HAP-1 (cell line): Measurements from ENCODE around the gene RICTOR.

ENCODE experiments used
- DNase-seq, 2 experiments: peaks; one replicate each; pipeline ENCODE4 v3.0.0-alpha.2; 2016 to 2020; ENCODE audit warnings: low spot score in 2 of 2
- H3K27me3 ChIP-seq: fragments of 250-450 bp; sonication (Bioruptor Pico); 2 replicates; pipeline ENCODE4 v1.5.1; 2020; ENCODE audit warnings: low read depth, mild to moderate bottlenecking, moderate library complexity
- H3K36me3 ChIP-seq: fragments of 250-450 bp; sonication (Bioruptor Pico); replicated peaks from 2 replicates; pipeline ENCODE4 v1.5.1; 2020; ENCODE audit warnings: mild to moderate bottlenecking
- H3K4me1 ChIP-seq: fragments of 250-450 bp; sonication (Bioruptor Pico); 2 replicates; pipeline ENCODE4 v1.5.1; 2020; ENCODE audit warnings: mild to moderate bottlenecking
- H3K4me3 ChIP-seq: fragments of 250-450 bp; sonication (Bioruptor Pico); 2 replicates; pipeline ENCODE4 v1.5.1; 2020; ENCODE audit warnings: mild to moderate bottlenecking, moderate library complexity
- H3K9me3 ChIP-seq: fragments of 250-450 bp; sonication (Bioruptor Pico); 2 replicates; pipeline ENCODE4 v1.5.1; 2020; ENCODE audit warnings: mild to moderate bottlenecking, moderate library complexity
- in situ Hi-C: fragments of 300-500 bp; cut with MboI; formaldehyde crosslinking; loops from 3 replicates; pipeline ENCODE4 v1.14.3; 2020; ENCODE audit warnings: low sequenced_read_pairs, inconsistent platforms, mixed read lengths

Gene RICTOR

DNA sequence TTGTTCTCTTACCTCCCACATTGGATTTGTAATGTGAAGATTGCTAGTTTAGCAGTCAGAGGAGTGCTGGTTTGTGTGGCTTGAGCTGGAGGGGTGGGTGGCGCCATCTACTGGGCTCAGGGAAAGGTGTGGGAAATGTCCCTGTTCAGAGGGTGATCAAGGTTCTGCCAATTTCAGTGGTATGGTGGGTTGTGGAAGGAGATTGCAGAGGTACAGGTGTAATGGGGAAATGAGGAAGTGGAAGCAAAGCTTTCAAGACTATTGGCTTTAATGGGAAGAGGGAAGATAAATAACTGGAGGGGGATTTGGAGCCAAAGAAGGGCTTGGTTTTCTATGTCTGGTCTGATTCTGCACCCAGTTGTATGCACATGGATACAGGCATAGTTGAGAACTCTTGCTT, 152.0 kb downstream of the RICTOR start:
- DNase-seq = peak; percentile 45 to 69
- H3K4me3 ChIP-seq = no peak overlapping the region
- H3K27me3 ChIP-seq = no peaks in the 10 kb centered on the region
- no peaks in the 10 kb centered on the region for H3K36me3 ChIP-seq
- no peaks in the 10 kb centered on the region for H3K4me1 ChIP-seq
- in situ Hi-C loops = loop anchor here (10.0 kb wide), 1 partner anchor 87 kb away; no protein-coding TSS in a partner anchor
- H3K9me3 ChIP-seq = no peaks in the 10 kb centered on the region

DNA sequence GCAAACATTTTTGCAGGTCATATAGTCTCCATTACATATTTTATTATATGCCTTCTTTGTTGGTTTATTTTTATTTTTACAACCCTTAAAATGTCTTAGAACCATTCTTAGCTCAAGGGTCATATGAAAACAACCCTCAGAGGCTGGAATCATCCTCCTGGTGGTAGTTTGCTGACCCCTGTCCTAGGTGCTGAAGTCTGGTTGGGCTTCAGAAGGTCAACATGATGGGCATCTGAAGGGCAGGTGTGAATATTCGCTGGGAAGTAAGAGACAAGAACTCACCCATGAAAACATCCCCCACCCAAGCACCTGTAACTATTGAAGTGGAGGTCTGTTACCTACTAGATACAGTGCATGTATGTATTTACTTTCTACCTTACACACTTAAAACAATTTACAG, 153.0 kb downstream of the RICTOR start:
- H3K4me3 ChIP-seq = no peak overlapping the region
- in situ Hi-C loops = loop anchor here (10.0 kb wide), 1 partner anchor 86 kb away; no protein-coding TSS in a partner anchor
- no peaks in the 10 kb centered on the region for H3K4me1 ChIP-seq
- DNase-seq = peak in 1 of 2 experiments; percentile 15
- H3K36me3 ChIP-seq = no peaks in the 10 kb centered on the region
- H3K27me3 ChIP-seq = no peaks in the 10 kb centered on the region
- H3K9me3 ChIP-seq = no peaks in the 10 kb centered on the region

- Histone ChIP-seq H3K36me3 (no peaks in the 10 kb centered on the region), H3K4me3 (no peak overlapping the region), H3K27me3 (no peaks in the 10 kb centered on the region), H3K9me3 (no peaks in the 10 kb centered on the region), H3K4me1 (no peaks in the 10 kb centered on the region)
- in situ Hi-C loops = no loop called here
- DNase-seq = no peak
These were observed 157.4 kb downstream of the RICTOR start for GRCh38 chr5:38916802-38917201.

GRCh38 chr5:38913714-38914113, 160.5 kb downstream of the RICTOR start:
- in situ Hi-C loops = no loop called here
- Histone ChIP-seq H3K4me3 (no peak overlapping the region), H3K9me3 (peaks cover 3% of the 10 kb centered on the region; the same call in 1 of the 2 replicates), H3K4me1 (no peaks in the 10 kb centered on the region), H3K36me3 (no peaks in the 10 kb centered on the region), H3K27me3 (no peaks in the 10 kb centered on the region)
- no peak for DNase-seq

DNA sequence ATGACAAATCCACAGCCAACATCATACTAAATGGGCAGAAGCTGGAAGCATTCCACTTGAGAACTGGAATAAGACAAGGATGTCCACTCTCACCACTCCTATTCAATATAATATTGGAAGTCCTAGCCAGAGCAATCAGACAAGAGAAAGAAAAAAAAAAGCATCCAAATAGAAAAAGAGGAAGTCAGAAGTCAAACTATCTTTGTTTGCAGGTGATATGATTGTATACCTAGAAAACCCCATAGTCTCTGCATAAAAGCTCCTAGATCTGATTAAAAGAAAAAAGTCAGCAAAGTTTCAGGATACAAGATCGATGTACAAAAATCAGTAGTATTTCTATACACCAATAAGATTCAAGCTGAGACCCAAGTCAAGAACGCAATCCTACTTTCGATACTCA, 162.3 kb downstream of the RICTOR start:
- no peaks in the 10 kb centered on the region for H3K4me1 ChIP-seq
- in situ Hi-C loops = no loop called here
- no peaks in the 10 kb centered on the region for H3K36me3 ChIP-seq
- peaks cover 3% of the 10 kb centered on the region; the same call in 1 of the 2 replicates for H3K9me3 ChIP-seq
- DNase-seq = no peak
- H3K4me3 ChIP-seq = no peak overlapping the region
- H3K27me3 ChIP-seq = no peaks in the 10 kb centered on the region

GRCh38 chr5:38906503-38906902, 167.7 kb downstream of the RICTOR start:
- Histone ChIP-seq H3K36me3 (no peaks in the 10 kb centered on the region; the same call in 1 of the 2 replicates), H3K27me3 (no peaks in the 10 kb centered on the region), H3K4me3 (no peak overlapping the region), H3K9me3 (peaks cover 3% of the 10 kb centered on the region; the same call in 1 of the 2 replicates), H3K4me1 (no peaks in the 10 kb centered on the region)
- no peak for DNase-seq
- in situ Hi-C loops = no loop called here

DNA sequence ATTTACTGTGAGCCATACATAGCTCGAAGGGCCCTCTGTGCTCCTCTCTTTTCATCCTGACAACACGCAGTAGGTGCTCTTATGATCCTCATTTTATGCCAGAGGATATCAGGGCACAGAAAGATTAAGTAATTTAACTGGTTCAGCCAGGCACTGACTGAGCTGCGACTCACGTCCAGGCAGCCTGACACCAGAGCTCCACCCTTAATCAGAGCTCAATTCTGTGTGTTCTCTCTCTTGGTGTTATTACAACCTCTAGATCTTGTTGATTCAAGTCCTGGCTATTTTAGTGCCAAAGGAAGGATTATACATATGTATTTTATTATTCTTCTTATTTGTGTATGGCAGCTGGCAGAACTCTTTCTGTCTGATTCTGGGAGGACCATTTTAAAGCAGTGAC, 168.7 kb downstream of the RICTOR start:
- Histone ChIP-seq H3K4me3 (no peak overlapping the region), H3K9me3 (peaks cover 3% of the 10 kb centered on the region; the same call in 1 of the 2 replicates), H3K4me1 (no peaks in the 10 kb centered on the region), H3K27me3 (no peaks in the 10 kb centered on the region), H3K36me3 (no peaks in the 10 kb centered on the region; the same call in 1 of the 2 replicates)
- in situ Hi-C loops = no loop called here
- DNase-seq = no peak

GRCh38 chr5:38899936-38900335, 174.3 kb downstream of the RICTOR start:
- no peaks in the 10 kb centered on the region for H3K9me3 ChIP-seq
- H3K4me1 ChIP-seq = no peaks in the 10 kb centered on the region
- no peak overlapping the region for H3K4me3 ChIP-seq
- no peak for DNase-seq
- in situ Hi-C loops = no loop called here
- H3K27me3 ChIP-seq = no peaks in the 10 kb centered on the region
- H3K36me3 ChIP-seq = no peaks in the 10 kb centered on the region; the same call in 1 of the 2 replicates

GRCh38 chr5:38896760-38897159, 177.4 kb downstream of the RICTOR start:
- H3K4me1 ChIP-seq = no peaks in the 10 kb centered on the region
- no peaks in the 10 kb centered on the region for H3K27me3 ChIP-seq
- in situ Hi-C loops = no loop called here
- DNase-seq = no peak
- H3K9me3 ChIP-seq = no peaks in the 10 kb centered on the region
- no peaks in the 10 kb centered on the region for H3K36me3 ChIP-seq
- H3K4me3 ChIP-seq = no peak overlapping the region

DNA sequence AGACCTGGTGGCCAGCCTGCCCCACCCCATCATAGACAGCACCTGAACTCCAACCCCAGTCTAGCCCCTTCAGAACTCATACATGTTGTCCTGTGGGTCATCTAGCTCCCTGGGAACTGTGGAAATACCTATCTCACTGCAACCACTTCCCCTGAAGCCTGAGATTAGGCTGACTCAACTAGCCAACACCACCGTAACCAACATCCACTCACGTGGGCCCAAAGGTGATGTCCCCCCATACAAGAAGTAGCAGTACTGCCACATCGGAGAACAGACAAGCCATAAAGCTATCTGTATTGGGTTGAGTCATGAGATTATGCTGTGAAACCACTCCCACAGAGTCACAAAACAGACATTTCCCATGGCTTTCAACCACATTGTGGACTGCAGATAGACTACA, 181.8 kb downstream of the RICTOR start:
- in situ Hi-C loops = no loop called here
- DNase-seq = no peak
- Histone ChIP-seq H3K9me3 (no peaks in the 10 kb centered on the region), H3K36me3 (no peaks in the 10 kb centered on the region), H3K4me3 (no peak overlapping the region), H3K4me1 (no peaks in the 10 kb centered on the region), H3K27me3 (no peaks in the 10 kb centered on the region)

DNA sequence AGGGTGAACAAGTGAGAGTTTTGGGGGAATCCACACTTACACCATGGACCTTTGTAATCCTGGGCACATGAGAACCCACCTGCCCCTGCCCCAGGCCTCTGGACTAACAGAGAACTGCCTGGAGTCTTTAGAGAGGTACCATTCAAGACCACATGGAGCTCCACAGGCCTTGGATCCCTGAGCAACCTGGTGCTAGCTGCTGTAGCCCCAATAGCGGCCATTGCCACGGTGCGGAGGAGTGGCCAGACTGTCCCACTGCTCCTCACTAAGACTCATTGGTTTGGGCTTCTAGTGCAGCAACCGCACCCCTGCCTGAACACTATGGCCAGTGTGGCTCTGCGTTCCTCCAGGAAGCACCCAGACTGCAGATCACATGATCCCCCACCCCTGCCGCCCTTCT, 182.6 kb downstream of the RICTOR start:
- in situ Hi-C loops = no loop called here

GRCh38 chr5:38889424-38889823, 184.8 kb downstream of the RICTOR start:
- no peak for DNase-seq
- H3K4me3 ChIP-seq = no peak overlapping the region
- H3K4me1 ChIP-seq = no peaks in the 10 kb centered on the region
- H3K27me3 ChIP-seq = no peaks in the 10 kb centered on the region
- H3K36me3 ChIP-seq = peaks cover 3% of the 10 kb centered on the region; the same call in 1 of the 2 replicates
- H3K9me3 ChIP-seq = no peaks in the 10 kb centered on the region
- in situ Hi-C loops = no loop called here

More for the DNA sequence above, 182.6 kb downstream of the RICTOR start:
- no peak for DNase-seq
- Histone ChIP-seq H3K36me3 (peaks cover under 1% of the 10 kb centered on the region; the same call in 1 of the 2 replicates), H3K9me3 (no peaks in the 10 kb centered on the region), H3K27me3 (no peaks in the 10 kb centered on the region), H3K4me1 (no peaks in the 10 kb centered on the region), H3K4me3 (no peak overlapping the region)

DNA sequence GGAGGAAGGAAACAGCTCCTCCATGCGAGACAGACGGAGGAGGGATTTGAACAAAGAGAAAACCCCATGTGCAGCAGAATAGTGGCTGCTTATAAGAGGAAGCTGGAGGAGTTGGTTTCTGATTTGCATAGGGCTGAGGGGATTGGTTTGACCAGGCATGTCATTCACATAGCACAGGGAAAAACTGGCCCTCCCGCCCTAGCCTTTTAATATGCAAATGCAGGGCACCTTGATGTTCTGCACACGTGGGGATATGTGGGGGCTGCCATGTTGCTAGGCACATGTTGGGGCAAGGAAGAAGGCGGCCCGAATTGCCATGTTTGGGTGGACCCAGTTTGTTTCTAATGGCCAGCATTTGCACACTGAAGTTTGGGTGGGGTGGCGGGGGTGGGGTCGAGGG, 186.2 kb downstream of the RICTOR start:
- Histone ChIP-seq H3K4me1 (no peaks in the 10 kb centered on the region; the same call in 1 of the 2 replicates), H3K4me3 (no peak overlapping the region), H3K27me3 (no peaks in the 10 kb centered on the region), H3K9me3 (no peaks in the 10 kb centered on the region), H3K36me3 (peaks cover 3% of the 10 kb centered on the region; the same call in 1 of the 2 replicates)
- in situ Hi-C loops = no loop called here
- peak in 1 of 2 experiments; percentile 21 for DNase-seq
